ENCODE results near the gene EPHB1.
"Not testable (repeated sequence)": the region's sequence is repeated elsewhere in the genome, so short reads cannot be mapped to it uniquely, and the experiment has no call there.

Gene EPHB1

DNA sequence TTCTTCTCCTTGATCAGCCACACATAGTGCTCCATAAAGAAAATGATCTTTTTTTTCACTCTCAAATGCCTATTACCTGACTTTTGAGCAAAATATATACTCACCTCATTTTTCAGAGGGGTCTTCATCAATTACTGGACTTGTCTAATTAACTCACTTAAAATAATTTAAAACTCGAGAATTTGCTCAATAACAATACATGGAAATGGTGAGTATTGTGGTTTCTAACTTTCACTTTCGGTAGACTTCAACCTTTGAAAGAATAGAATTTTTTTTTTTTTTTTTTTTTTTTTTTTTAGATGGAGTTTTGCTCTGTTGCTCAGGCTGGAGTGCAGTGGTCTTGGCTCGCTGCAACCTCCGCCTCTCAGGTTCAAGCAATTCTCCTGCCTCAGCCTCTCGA is 17.7 kb upstream of the EPHB1 start:
- FAIRE-seq: no peak

GRCh38 chr3:134788283-134788682 is 6.8 kb upstream of the EPHB1 start:
- FAIRE-seq: not testable (repeated sequence)

GRCh38 chr3:134790065-134790464 is 5.0 kb upstream of the EPHB1 start:
- no peak for FAIRE-seq

- no peak for FAIRE-seq
These were observed 3.1 kb upstream of the EPHB1 start for GRCh38 chr3:134791992-134792391.

GRCh38 chr3:134792700-134793099 is 2.4 kb upstream of the EPHB1 start:
- FAIRE-seq: no peak

DNA sequence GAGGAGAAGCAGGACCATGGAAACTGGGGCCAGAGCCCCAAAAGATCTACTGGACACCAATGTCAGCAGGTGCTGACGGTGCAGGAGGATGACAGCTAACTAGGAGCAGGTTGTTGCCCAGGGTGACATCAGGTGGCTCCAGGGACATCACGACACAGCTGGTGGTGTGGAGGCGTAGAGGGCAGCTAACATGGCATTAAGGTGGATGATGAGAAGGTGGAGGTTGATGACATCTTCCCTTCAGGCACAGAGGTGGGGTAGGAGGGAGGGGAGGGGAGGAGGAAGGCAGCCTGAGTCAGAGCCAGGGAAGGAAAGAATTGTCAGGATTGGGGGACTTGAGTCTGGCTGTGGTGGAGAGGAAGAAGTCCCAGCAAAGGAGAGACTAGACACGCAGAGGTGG is 1.5 kb upstream of the EPHB1 start:
- FAIRE-seq: no peak

DNA sequence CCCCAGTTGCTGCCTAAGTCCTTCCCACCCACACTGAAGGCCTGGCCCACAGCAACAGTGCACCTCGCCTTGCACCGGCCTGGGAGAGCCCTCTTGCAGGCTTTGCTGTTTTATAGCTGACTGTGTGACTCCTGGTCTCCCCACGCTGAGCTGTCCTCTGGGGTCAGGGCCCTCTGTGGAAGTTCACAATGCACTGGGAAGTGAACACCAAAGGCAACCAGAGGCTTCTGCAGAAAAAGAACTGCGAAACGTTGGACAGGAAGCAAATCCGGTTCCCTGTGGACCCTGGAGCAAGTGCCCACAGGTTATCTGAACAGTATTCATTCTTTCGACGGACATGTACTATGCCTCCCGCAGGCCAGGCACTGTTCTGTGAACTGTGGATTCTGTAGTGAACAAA is 737 bp upstream of the EPHB1 start:
- no peak for FAIRE-seq

DNA sequence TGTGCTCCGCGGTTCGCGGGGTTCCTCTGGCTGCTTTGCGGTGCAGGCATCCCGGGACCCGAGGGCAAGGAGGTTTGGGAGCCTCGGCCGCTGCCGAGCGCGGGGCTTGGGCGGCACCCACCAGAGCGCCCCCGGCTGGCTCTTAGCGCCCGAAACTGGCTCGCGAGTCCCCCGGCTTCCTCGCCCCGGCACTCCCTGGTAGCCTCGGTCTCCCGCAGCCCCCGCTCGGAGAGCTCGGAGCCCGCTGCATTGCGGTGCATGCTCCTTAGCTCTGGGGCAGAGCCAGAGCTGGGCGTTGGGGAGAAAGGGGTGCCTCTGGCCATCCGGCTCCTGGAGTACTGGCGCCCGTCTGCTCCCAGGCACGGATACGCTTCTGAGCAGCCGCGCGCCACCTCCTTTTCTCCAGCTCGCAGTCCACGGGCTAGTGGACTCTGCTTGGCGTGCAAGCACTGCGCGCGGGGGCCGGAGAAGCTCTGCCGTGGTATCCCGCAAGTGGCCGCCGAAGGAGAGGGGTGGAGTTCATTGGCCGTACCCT is 753 bp downstream of the EPHB1 start:
- no peak for FAIRE-seq

DNA sequence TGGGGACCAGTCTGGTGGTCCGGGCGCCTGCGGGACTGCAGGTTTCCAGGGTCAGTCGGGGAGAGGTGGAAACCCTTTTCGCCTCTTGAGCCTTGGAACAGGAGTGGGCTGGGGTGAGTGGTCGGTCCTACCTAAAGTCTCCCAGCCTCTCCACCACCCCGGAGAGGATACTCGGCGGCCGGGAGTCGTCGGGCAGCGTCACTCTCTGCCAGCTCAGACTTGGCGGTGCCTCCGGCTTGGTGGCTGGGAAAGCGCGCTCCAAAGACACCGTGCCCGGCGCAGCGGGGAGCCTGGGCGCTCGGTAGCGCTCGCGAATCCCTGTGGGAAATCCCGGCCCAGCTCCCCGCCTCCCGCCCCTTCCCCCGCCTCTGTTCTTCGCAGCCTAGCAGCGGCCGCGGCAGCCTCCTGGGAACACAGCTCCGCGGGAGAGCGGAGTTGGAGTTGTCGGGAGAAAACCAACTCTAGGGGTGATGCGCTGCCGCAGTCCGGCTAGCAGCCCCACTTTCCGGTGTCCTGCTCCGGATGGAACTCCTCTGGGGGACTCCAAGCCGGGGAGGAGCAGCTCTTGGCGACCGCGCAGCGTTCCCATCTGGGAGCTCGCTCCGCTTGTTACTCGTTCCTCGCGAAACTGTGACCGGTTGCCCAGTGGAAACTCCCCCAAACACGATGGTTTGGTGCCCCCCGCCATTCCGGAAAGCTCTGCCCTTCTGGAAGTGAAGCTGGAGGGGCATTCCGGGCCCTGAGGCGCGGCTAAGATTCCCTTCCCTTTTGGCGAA is 1.4 kb downstream of the EPHB1 start:
- no peak for FAIRE-seq

GRCh38 chr3:134797057-134797740 is 2.1 kb downstream of the EPHB1 start:
- no peak for FAIRE-seq

DNA sequence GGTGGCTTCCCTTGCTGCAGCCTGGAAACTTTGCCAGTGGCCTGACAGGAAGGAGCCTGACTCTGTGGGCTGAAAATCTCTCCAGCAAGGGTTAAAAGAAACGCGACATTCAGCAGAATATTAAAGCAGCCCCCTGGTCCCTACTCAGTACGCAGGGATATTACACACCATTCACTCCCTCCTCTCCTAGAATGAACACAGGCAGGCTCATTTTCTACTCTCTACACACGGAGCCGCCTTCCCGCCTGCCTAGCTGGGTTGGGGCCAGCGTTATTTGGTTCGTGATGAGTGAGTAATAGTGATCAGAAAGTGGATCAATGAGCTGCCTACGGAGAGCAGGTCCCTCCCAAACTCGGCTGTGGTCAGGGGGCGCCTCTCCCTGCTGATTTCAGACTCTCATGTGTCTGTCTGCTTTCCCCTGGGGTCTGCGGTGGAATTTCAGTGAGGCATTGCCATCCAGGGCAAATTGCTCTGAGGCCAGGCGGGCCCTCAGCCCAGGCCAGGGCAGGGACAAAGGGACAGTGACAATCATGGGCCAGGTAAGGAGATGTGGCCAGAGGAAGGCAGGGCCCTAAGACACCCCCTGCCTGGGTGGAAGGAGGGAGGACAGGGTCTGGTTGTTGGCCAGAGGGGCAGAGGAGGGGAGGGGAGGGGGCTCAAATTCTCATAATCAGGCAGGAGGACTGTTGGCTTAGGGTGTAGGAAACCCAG is 2.8 kb downstream of the EPHB1 start:
- no peak for FAIRE-seq

DNA sequence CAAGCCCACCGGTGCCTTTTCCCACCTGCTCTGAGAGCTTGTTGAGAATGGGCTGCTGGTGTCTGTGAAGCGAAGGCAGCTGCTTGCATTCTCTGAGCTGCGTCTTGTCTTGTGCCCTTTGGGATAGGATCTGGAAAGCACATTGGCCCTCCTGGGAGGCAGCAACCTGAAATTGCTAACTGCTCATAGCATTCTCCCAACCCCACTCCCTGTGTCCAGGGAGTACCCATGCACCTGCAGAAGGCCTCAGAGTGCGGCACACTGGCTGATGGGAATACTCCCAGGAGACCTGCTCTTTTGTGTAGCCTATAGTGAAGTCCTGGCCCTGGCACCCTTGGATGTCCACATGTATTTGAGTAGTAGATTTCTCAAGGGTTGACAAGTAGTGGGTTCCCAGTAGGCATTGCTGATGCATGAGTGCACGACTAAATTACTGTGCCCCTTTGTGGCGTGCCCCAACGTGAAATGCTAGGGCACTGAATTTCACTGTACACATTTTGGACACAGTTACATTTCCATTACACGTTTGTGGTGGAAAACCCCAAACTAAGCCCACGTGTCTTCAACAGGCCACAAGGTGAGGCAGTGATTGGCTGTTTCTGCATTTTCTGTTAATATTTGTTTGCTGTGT is 3.7 kb downstream of the EPHB1 start:
- no peak for FAIRE-seq

- FAIRE-seq: no peak
These were observed 4.3 kb downstream of the EPHB1 start for GRCh38 chr3:134799393-134799792.

- FAIRE-seq: no peak
These were observed 6.3 kb downstream of the EPHB1 start for GRCh38 chr3:134801204-134801958.

- no peak for FAIRE-seq
These were observed 7.5 kb downstream of the EPHB1 start for GRCh38 chr3:134802428-134803050.

- FAIRE-seq: no peak
These were observed 8.0 kb downstream of the EPHB1 start for GRCh38 chr3:134803051-134803505.

DNA sequence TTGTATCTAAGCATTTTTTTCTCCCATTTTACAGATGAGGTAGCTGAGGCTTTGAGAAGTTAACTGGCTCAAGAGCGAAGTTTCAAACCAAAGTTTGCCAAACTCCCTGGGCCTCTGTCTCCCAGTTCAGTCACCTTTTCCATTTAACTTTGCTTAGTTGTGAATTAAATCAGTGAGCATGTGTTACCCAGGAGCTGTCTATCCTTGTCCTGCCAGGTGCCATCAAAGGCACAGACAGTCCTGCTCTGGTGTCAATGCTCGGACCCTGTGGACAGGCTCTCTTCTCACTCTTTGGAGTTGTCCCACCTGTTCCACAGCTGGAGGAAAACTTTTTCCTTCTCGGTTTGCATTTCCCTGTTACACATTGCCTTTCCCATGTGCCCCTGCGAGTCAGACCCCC is 8.6 kb downstream of the EPHB1 start:
- FAIRE-seq: no peak

- no peak for FAIRE-seq
These were observed 9.7 kb downstream of the EPHB1 start for GRCh38 chr3:134804508-134805480.

DNA sequence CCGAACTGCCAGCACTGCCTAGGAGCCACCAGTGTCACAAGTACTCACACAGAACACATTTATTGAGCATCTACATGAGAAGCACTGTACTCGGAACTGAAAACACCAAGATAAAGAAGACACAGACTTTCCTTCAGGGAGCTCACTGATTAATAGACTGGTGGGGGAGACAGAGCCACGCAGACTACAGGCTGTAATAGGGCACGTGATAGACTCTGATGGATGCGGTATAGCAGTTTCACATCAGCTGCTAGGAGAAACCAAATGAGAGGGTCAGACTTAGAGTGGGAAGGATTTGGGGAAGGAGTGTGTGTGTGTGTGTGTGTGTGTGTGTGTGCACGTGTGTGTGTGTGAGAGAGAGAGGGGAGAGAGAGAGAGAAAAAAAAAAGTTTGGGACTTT is 12.1 kb downstream of the EPHB1 start:
- no peak for FAIRE-seq

DNA sequence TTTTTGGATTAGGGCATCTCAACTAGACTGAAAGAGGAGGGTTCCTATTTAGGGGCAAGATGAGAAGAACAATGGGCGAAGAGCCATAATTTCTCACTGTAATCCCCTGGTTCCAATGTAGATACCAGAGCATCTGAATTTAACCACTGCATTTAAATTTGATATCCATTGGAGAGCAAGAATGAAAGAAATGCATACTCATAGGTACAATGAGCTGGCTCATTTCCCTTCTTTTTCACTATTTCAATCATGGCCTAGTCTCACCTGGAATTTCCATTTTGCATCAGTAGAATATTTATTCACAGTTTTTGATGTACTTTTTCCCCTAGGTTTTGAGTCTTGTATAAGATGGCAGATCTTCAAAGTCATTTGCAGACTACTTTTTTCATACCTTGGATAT is 13.8 kb downstream of the EPHB1 start:
- FAIRE-seq: no peak

Data from islet of Langerhans (tissue), 1 donor.